22Rv1 (cell line): ENCODE measurements around the gene ACO1.
"Not testable (repeated sequence)": the region's sequence is repeated elsewhere in the genome, so short reads cannot be mapped to it uniquely, and the experiment has no call there.

ENCODE experiments used
- H3K27ac ChIP-seq: fragments of 450-650 bp; 2 replicates; pipeline ENCODE4 v1.5.1; 2017
- ZFX ChIP-seq: fragments of 450-650 bp; IDR thresholded peaks from 2 replicates; pipeline ENCODE4 v1.6.1; 2017; ENCODE audit warnings: antibody characterized with exemption, borderline replicate concordance
- TF ChIP-seq, protein P1 (sequence below): fragments of 450-650 bp; IDR thresholded peaks from 2 replicates; pipeline ENCODE4 v1.5.1; 2017; ENCODE audit warnings: mild to moderate bottlenecking

The ACO1 gene

DNA sequence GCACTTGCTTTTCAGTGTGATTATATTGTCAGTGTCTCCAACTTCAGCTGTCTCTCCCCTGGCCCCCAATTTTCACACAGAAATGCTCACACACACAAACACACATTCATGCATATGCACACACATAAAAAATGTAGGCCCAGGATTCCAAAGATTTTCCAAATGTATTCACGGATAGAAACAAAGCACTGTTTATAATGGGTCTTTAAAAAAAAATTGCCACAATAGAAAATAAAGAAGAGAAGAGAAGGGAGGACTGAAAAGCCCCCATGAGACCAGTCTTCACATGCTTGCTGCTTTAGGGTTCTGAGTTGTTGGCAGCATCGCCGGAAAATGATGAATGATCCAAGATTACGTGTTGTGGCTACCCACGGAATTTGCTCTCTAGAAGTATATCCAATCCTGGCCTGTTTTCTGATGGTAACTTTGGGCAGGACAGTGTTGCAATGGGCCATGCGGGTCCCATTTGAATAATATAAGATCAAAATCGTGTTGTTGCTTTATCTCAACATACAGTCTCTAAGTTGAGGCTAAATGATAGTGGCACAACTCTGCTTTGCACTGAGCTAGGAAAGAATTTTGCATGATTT is 36.2 kb upstream of the ACO1 start:
- H3K27ac ChIP-seq, result no peak overlapping the region
- TF ChIP-seq, protein P1, sequence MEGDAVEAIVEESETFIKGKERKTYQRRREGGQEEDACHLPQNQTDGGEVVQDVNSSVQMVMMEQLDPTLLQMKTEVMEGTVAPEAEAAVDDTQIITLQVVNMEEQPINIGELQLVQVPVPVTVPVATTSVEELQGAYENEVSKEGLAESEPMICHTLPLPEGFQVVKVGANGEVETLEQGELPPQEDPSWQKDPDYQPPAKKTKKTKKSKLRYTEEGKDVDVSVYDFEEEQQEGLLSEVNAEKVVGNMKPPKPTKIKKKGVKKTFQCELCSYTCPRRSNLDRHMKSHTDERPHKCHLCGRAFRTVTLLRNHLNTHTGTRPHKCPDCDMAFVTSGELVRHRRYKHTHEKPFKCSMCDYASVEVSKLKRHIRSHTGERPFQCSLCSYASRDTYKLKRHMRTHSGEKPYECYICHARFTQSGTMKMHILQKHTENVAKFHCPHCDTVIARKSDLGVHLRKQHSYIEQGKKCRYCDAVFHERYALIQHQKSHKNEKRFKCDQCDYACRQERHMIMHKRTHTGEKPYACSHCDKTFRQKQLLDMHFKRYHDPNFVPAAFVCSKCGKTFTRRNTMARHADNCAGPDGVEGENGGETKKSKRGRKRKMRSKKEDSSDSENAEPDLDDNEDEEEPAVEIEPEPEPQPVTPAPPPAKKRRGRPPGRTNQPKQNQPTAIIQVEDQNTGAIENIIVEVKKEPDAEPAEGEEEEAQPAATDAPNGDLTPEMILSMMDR, result no peak
- no peak for TF ChIP-seq ZFX

DNA sequence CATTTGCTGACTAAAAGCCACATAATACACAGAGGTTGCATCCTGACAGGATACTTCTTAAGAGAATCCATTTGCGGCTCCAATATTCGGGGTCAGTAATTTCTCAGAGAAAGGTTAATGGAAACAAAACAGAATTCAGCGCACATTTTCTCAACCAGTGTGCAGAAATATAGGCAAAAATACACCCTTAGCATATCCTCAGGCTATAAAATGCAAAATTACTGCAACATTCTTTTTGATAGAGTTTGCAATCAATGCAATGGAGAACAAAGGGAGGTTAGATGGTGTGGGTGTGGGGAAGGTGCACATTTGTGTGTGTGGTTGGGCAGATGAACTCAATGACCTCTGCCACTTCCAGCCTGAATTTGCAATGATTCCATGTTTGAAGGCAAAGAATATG is 35.4 kb upstream of the ACO1 start:
- no peak for TF ChIP-seq ZFX
- TF ChIP-seq, protein P1, result no peak
- H3K27ac ChIP-seq, result no peak overlapping the region

DNA sequence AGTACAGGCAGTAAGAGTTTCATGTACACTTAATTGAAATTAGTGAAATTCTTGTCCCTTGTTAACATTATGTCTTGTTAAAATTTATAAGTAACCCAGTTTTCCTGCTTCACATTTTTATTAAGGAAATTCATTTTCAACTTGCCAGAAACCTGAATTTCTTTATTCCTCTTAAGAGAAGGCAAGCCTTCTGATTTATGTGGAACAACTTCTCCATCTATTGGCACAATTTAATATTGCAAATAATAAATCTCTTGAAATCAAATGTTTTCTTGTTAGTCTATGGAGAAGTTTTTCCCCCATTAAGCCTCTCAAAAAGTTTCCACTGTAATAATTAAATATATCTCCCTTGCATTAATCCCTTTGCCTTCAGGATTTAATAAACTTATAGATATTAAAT is 33.8 kb upstream of the ACO1 start:
- TF ChIP-seq, protein P1, result peak; percentile 69
- no peak for TF ChIP-seq ZFX
- H3K27ac ChIP-seq, result no peak overlapping the region

DNA sequence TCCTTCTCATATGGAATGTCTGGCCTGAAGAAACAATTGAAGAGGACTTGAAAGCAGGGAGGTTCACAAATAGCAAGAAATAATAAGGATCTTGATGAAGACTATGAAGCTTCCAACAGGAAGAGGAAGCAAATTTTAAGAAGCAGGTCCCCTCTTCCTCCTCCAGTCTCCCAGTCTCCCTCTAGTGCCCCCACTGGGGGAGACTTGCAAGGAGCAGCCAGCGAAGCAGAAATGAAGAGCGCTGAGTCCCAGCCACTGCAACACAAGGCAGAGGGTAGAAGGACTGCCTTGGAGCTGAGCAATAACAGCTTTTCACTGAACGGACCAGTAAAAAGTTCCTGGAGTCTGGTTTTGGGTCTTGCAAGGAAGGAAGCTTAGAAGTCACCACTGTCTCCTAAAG is 32.6 kb upstream of the ACO1 start:
- TF ChIP-seq, protein P1, result peak; percentile 41
- no peak for TF ChIP-seq ZFX
- H3K27ac ChIP-seq, result no peak overlapping the region

DNA sequence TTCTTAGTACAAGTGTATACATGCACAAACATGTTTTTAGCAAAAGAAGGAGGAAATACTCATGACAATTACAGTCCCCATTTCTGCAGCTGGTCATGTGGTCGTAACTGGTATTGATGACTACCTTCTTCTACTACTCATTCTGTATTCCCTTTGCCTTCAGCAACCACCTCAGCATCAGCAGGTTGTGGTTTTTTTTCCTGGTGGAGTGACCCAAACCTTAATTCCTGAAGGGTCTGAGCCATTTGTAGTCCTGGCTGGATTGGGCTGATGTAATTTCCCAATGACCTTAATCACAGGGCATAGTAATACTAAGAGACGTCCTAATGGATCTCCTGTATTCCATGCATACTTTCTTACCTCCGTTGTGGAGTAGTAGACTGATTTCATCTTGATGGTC is 31.0 kb upstream of the ACO1 start:
- H3K27ac ChIP-seq, result not testable (repeated sequence)

DNA sequence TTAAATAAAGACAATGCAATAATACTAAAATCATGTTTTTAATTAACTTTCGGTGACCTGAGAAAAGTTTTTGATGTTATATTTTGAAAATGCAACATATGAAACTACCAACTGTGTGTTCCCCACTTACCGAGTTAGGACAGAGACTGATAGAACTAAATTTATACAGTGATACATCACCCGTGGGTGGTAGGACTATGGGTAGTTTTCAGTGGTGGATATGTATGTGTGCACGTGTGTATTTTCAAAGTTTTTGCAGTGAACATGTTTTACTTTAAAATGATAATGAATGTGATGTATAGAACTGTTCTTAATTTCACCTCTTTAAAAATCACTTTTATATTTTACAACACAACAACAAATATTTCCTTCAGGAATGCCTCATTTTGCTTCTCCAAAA is 25.0 kb upstream of the ACO1 start:
- TF ChIP-seq ZFX, result no peak
- TF ChIP-seq, protein P1, result no peak

DNA sequence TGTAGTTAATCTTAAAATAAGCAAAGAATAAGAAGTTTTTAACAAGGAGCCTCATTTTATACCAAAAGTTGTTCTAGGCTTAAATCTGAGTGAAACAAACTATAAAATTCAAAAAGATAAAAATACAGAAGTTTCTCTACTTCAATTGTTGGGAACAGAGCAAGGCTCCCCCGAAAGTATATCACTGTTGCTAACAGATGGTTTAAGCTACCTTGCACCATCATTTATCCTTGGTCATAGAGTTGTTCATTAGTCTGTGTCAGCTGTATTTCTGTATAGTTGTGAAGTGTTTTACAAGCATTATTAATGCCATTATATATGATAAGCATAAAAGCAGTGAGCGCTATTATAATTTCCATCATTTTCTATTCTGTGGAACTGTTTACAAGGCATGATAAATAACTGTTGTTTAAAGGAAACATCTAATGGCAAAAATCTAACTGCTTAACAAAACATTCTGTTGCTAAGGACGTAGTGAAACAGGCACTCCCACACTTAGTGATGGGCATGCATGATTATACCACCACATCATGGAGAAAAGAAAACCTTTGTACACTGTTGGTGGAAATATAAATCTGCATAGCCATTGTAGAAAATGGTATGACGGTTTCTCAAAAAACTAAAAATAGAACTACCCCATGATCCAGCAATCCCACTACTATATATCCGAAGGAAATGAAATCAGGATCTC is 23.3 kb upstream of the ACO1 start:
- H3K27ac ChIP-seq, result no peak overlapping the region
- TF ChIP-seq, protein P1, result no peak
- TF ChIP-seq ZFX, result no peak

More for the DNA sequence above, 25.0 kb upstream of the ACO1 start:
- H3K27ac ChIP-seq, result no peak overlapping the region
